ENCODE results near the gene C1orf146. TPM values are rescaled to one million over a fixed set of nuclear protein-coding genes. Genes with fewer than 3 reads are reported as not detected.
"Not testable (repeated sequence)": the region's sequence is repeated elsewhere in the genome, so short reads cannot be mapped to it uniquely, and the experiment has no call there.

The C1orf146 gene
- polyA plus RNA-seq, 3 donors from 2014 or later = not detected

DNA sequence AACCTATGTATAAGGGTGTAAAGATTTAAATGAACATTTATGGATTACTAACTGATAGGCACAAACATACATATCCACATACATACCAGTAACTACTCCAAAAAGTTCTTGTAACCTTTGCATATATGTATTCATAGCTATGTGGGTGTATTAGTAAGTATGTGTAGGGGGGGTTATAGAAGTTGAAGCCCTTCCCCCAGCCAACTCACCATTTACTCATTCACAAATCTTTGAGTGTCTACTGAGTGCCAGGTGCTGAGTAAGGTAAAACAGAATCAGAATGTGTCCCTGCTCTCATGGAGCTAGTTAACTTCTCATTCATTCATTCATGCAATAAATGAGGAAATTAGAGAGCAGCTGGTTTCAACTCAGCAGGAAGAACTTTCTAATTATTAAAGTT, 1.3 kb downstream of the C1orf146 start:
- no peaks in the 10 kb centered on the region for H3K36me3 Mint-ChIP-seq
- no peak for DNase-seq
- H3K4me1 Mint-ChIP-seq = no peaks in the 10 kb centered on the region
- no peaks in the 10 kb centered on the region for H3K9me3 Mint-ChIP-seq
- peaks cover 0 to 3% (median 1%) of the 10 kb centered on the region in 3 donors for H3K27me3 Mint-ChIP-seq (ENCODE audit: low read depth in 3 of 3)
- H3K27ac Mint-ChIP-seq = no peak overlapping the region
- H3K4me3 Mint-ChIP-seq = no peak overlapping the region

DNA sequence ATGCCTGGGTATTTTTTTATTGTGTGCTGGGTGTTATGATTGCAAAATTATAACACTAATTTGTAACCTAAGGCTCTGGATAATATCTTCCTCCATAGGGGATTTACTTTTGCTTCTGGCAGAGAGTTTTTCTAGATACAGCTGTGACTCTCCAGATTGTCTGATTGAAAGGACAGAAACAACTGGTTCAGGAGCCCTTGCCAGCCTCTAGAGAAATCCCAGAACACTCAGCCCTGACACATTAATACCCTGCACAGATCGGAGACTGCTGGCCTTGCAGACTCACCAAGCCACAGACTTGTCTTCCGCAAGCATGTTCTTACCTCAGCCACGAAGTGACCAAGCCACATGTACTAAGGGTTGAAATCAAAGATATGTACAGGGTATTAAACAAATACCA, 10.7 kb downstream of the C1orf146 start:
- Mint-ChIP-seq H3K27me3 (ENCODE audit: low read depth in 3 of 3) (peaks cover 0 to 6% (median 4%) of the 10 kb centered on the region in 3 donors), H3K9me3 (peaks cover 0 to 1% (median 0%) of the 10 kb centered on the region in 6 donors), H3K27ac (no peak overlapping the region), H3K4me1 (no peaks in the 10 kb centered on the region), H3K36me3 (no peaks in the 10 kb centered on the region), H3K4me3 (no peak overlapping the region)
- DNase-seq = no peak

DNA sequence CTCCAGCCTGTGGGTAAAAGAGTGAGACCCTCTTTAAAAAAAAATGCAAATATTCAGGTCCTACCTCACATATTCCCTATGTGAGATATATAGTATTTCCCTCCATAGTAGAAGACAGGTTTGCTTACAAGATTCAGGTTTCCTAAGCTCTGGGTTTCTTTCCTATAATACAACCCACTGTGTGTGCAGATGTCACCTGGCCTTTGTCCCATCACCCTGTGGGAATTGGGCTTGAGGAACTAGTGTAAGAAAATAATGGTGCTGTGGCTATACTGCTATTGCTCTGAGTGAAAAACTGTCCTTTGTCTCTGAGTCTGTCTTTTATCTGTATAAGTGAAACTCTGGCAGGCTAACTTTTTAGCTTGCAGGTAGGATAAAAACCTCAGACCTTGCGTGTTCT, 13.0 kb downstream of the C1orf146 start:
- Mint-ChIP-seq H3K9me3 (peaks cover 0 to 6% (median 0%) of the 10 kb centered on the region in 6 donors), H3K27me3 (ENCODE audit: low read depth in 3 of 3) (peaks cover 0 to 4% (median 3%) of the 10 kb centered on the region in 3 donors), H3K27ac (no peak overlapping the region), H3K4me3 (no peak overlapping the region), H3K4me1 (no peaks in the 10 kb centered on the region), H3K36me3 (no peaks in the 10 kb centered on the region)
- DNase-seq = no peak

DNA sequence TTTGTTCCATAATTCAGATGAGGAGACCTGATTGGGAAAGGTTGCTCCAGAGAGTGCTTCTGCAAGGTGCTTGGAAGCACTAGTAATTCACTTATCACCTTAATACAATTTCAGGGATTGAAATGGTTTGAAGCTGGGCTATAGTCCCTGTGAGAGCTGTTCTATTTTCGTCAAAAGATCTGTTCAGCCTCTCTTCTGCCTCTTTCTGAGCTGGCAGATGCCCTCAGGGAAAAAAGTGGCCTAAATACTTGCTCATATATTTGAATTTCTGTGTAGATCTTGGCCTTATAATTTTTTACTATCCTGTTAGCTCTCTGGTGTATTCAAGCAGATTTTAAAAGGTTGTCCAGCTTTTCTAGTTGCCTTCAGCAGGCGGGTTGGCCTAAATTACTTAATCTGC, 22.3 kb downstream of the C1orf146 start:
- peaks cover 0 to 1% (median 0%) of the 10 kb centered on the region in 6 donors for H3K9me3 Mint-ChIP-seq

DNA sequence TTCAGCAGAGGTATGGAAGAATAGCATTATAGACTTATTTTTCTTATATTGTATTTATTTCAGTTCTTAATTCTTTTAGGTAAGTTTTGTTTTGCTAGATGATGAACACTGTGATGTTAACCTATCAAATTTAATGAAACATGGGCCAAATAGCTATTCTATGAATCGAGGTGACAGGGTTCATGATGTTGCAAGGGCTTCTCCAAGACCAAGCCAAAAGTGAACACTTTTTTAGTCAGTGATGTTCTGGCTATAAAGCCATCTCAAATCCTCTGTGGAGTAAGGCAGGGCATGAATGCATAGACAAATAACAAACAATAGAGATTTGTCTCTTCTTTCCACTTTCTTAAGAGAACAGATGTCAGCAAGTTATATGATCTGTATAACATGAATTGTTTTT, 26.7 kb downstream of the C1orf146 start:
- H3K4me3 Mint-ChIP-seq = no peak overlapping the region

More for the DNA sequence above, 22.3 kb downstream of the C1orf146 start:
- DNase-seq = no peak
- Mint-ChIP-seq H3K36me3 (no peaks in the 10 kb centered on the region), H3K27ac (no peak overlapping the region), H3K27me3 (ENCODE audit: low read depth in 3 of 3) (peaks cover 2 to 5% (median 4%) of the 10 kb centered on the region in 3 donors), H3K4me3 (no peak overlapping the region), H3K4me1 (no peaks in the 10 kb centered on the region)

DNA sequence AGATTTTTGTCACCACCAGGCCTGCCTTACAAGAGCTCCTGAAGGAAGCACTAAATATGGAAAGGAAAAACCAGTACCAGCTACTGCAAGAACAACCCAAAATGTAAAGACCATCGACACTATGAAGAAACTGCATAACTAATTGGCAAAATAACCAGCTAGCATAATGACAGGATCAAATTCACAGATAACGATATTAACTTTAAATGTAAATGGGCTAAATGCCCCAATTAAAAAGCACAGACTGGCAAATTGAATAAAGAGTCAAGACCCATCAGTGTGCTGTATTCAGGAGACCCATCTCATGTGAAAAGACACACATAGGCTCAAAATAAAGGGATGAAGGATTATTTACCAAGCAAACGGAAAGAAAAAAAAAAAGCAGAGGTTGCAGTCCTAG, 37.0 kb downstream of the C1orf146 start:
- not testable (repeated sequence) for H3K27me3 Mint-ChIP-seq (ENCODE audit: low read depth in 3 of 3); DNase-seq; H3K4me3 Mint-ChIP-seq; H3K4me1 Mint-ChIP-seq; H3K9me3 Mint-ChIP-seq
- H3K27ac Mint-ChIP-seq = peak overlapping the region in 1 of 6 donors; percentile 14
- H3K36me3 Mint-ChIP-seq = peaks cover 36 to 67% (median 63%) of the 10 kb centered on the region in 3 donors

More for the DNA sequence above, 26.7 kb downstream of the C1orf146 start:
- no peaks in the 10 kb centered on the region for H3K9me3 Mint-ChIP-seq
- no peaks in the 10 kb centered on the region for H3K4me1 Mint-ChIP-seq
- no peak for DNase-seq
- peaks cover 0 to 12% (median 5%) of the 10 kb centered on the region in 3 donors for H3K36me3 Mint-ChIP-seq
- H3K27ac Mint-ChIP-seq = no peak overlapping the region
- H3K27me3 Mint-ChIP-seq (ENCODE audit: low read depth in 3 of 3) = peaks cover 0 to 2% (median 2%) of the 10 kb centered on the region in 3 donors

DNA sequence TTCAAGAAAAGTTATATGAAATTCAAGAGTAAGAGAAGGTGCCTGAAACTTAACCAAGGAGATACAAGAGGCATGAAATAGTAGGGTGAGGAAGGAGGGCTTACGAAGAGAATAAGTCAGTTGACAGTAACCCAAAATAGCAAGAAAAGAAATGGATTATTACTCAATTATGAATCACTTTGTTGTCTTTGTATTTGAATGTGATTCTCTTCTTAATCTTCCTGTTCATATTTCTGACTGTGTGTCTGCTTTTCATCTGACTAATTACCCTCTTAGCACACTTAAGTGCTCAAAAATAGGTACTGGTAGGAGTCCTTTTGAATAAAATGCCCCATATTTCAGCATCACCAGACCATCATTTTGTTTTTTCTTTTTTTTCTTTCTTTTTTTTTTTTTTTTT, 41.6 kb downstream of the C1orf146 start:
- H3K27ac Mint-ChIP-seq = no peak overlapping the region
- no peaks in the 10 kb centered on the region for H3K27me3 Mint-ChIP-seq (ENCODE audit: low read depth in 3 of 3)
- peaks cover 30 to 78% (median 65%) of the 10 kb centered on the region in 3 donors for H3K36me3 Mint-ChIP-seq
- no peaks in the 10 kb centered on the region for H3K4me1 Mint-ChIP-seq
- H3K4me3 Mint-ChIP-seq = no peak overlapping the region
- peaks cover 0 to 4% (median 0%) of the 10 kb centered on the region in 6 donors for H3K9me3 Mint-ChIP-seq
- no peak for DNase-seq

DNA sequence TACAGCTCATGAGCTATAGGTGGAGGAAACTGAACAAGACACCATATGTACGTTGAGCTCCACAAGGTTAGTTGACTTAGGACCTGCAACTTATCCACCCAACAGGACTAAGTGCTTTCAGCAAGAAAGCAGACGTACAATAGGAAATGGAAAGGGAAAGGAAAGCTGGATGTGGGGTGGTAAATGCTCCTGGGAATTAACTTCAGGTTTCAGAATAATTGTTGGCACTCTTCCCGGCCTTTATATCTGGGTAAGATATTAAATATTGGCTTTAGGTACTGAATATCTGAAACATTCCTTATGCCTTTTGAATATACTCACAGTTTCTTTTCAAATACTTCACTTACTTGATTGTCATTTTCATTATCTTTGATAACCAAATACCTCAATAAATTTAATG, 44.8 kb downstream of the C1orf146 start:
- Mint-ChIP-seq H3K9me3 (no peaks in the 10 kb centered on the region), H3K36me3 (peaks cover 13 to 57% (median 37%) of the 10 kb centered on the region in 3 donors), H3K4me1 (no peaks in the 10 kb centered on the region), H3K27ac (peak overlapping the region in 1 of 6 donors; percentile 34), H3K27me3 (ENCODE audit: low read depth in 3 of 3) (no peaks in the 10 kb centered on the region), H3K4me3 (no peak overlapping the region)
- DNase-seq = no peak

DNA sequence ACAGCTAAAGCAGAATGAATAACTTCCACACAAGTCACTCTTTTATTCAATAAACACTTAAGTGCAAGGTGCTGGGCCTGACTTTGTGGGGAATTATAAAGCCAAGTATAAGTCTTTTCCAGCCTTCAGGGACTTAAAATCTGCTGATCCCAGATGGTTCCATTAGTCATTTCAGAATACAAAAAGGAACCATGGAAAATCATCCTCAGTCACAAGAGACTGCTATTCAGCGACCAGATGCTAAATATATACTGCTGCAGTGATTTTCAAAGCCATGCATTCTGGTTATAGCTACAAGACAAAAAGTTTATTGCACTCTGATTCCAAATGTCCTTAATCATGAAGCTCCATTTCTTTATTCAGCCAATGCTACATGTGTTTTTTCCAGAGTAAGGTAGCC, 55.3 kb downstream of the C1orf146 start:
- Mint-ChIP-seq H3K27ac (no peak overlapping the region), H3K4me3 (no peak overlapping the region), H3K27me3 (ENCODE audit: low read depth in 3 of 3) (peaks cover 0 to 2% (median 0%) of the 10 kb centered on the region in 3 donors), H3K9me3 (no peaks in the 10 kb centered on the region), H3K36me3 (peaks cover 15 to 44% (median 38%) of the 10 kb centered on the region in 3 donors), H3K4me1 (no peaks in the 10 kb centered on the region)
- DNase-seq = no peak

DNA sequence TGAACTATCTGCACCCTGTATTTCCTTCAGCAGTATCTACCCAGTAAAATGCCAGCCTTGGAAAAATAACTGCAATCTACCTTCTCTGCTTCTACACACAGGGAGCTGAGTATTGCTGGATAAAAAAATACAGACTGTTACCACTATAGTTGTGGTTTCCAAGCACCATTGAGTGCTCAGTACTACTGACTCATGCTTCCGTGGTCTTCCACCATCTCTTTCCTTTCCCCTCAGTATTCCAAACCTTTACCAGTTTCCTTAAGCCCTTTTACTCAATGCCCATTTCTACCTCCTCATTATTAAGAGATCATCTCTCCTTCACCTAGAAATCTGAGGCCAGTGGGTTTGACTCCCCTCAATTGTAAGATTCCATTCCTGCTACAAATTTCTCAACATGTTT, 57.2 kb downstream of the C1orf146 start:
- Mint-ChIP-seq H3K4me3 (no peak overlapping the region), H3K27me3 (ENCODE audit: low read depth in 3 of 3) (no peaks in the 10 kb centered on the region), H3K9me3 (no peaks in the 10 kb centered on the region), H3K36me3 (peaks cover 19 to 45% (median 42%) of the 10 kb centered on the region in 3 donors), H3K27ac (peak overlapping the region in 4 of 6 donors; percentile 4 to 23 (median 10)), H3K4me1 (no peaks in the 10 kb centered on the region)
- no peak for DNase-seq

DNA sequence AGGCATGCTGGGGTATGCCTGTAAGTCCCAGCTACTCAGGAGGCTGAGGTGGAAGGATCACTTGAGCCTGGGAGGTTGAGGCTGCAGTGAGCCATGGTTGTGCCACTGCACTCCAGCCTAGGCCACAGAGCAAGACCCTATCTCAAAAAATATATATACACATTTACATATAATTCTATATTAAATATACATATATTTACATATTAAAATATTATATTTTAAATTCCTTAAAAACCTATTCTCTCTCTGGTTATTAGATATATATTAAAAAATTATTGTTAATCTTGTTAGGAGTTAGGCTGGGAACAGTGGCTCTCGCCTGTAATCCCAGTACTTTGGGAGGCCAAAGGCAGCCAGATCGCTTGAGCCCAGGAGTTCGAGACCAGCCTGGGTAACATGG, 58.4 kb downstream of the C1orf146 start:
- Mint-ChIP-seq H3K36me3 (peaks cover 21 to 51% (median 47%) of the 10 kb centered on the region in 3 donors), H3K27me3 (ENCODE audit: low read depth in 3 of 3) (no peaks in the 10 kb centered on the region)

DNA sequence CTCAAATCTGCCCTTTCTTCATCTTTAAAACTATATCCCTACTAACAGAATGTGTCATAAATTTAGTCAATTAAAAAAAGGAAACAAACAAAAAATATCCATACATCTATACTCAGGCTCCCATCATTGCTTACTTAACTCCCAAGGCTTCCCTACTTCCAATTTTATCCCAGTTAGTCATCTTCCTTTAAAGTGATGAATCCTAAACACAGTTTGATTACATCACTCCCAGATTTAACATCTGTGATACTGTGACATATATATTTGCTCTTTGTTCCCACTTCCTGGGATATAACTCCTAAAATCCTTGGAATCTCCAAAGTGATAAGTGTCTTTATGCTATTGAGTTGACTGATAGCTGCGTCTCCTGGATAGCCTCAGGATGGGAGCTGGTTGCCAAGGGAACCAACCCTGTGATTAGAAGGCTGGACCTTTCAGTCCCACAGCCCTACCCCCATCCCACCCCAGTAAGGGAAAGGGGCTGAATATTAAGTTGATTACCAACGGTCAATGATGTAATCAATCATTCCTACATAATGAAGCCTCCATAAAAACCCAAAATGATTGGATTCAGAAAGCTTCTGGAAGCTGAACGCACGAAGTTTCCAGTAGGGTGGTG, 59.5 kb downstream of the C1orf146 start:
- Mint-ChIP-seq H3K9me3 (no peaks in the 10 kb centered on the region), H3K27ac (no peak overlapping the region), H3K27me3 (ENCODE audit: low read depth in 3 of 3) (no peaks in the 10 kb centered on the region), H3K4me1 (peaks cover 7 to 15% of the 10 kb centered on the region in 2 donors), H3K4me3 (no peak overlapping the region), H3K36me3 (peaks cover 28 to 58% (median 56%) of the 10 kb centered on the region in 3 donors)
- no peak for DNase-seq

More for the DNA sequence above, 58.4 kb downstream of the C1orf146 start:
- H3K4me1 Mint-ChIP-seq = peaks cover 3 to 6% of the 10 kb centered on the region in 2 donors
- no peak overlapping the region for H3K4me3 Mint-ChIP-seq
- DNase-seq = no peak
- no peak overlapping the region for H3K27ac Mint-ChIP-seq
- no peaks in the 10 kb centered on the region for H3K9me3 Mint-ChIP-seq

DNA sequence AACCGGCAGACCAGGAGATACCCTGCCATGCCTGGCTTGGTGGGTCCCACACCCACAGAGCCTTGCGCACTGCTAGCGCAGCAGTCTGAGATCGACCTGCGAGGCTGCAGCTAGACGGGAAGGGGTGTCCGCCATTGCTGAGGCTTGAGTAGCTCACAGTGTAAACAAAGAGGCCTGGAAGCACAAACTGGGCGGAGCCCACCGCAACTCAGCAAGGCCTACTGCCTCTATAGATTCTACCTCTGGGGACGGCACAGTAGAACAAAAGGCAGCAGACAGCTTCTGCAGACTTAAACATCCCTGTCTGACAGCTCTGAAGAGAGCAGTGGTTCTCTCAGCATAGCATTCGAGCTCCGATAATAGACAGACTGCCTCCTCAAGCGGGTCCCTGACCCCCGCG, 62.1 kb downstream of the C1orf146 start:
- not testable (repeated sequence) for H3K27ac Mint-ChIP-seq; H3K4me3 Mint-ChIP-seq; H3K27me3 Mint-ChIP-seq (ENCODE audit: low read depth in 3 of 3); DNase-seq; H3K9me3 Mint-ChIP-seq
- Mint-ChIP-seq H3K4me1 (peaks cover 12 to 21% of the 10 kb centered on the region in 2 donors), H3K36me3 (peaks cover 40 to 74% (median 67%) of the 10 kb centered on the region in 3 donors)

DNA sequence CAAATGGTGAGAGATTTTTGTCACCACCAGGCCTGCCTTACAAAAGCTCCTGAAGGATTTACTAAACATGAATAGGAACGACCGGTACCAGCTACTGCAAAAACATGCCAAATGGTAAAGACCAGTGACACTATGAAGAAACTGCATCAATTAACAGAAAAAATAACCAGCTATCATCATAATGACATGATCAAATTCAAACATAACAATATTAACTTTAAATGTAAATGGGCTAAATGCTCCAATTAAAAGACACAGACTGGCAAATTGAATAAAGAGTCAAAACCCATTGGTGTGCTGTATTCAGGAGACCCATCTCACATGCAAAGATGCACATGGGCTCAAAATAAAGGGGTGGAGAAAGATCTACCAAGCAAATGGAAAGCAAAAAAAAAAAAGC, 63.7 kb downstream of the C1orf146 start:
- H3K4me3 Mint-ChIP-seq; H3K9me3 Mint-ChIP-seq; H3K27ac Mint-ChIP-seq; H3K27me3 Mint-ChIP-seq (ENCODE audit: low read depth in 3 of 3); DNase-seq: not testable (repeated sequence)
- H3K4me1 Mint-ChIP-seq = peaks cover 12 to 21% of the 10 kb centered on the region in 2 donors
- peaks cover 38 to 79% (median 66%) of the 10 kb centered on the region in 3 donors for H3K36me3 Mint-ChIP-seq
